Germinal center (tissue), 1 donor: Measurements from ENCODE around the gene ARHGEF25.
"Not testable (repeated sequence)": the region's sequence is repeated elsewhere in the genome, so short reads cannot be mapped to it uniquely, and the experiment has no call there.

Experiments
- DNase-seq: peaks from one replicate; pipeline ENCODE4 v3.0.0; 2012; ENCODE audit warnings: mixed read lengths, low spot score

ARHGEF25 gene

GRCh38 chr12:57638096-57638495, 26.9 kb downstream of the ARHGEF25 start:
- DNase-seq, result no peak

GRCh38 chr12:57640175-57641042, 29.2 kb downstream of the ARHGEF25 start:
- no peak for DNase-seq

- DNase-seq, result no peak
Measured at GRCh38 chr12:57641699-57642442, 30.6 kb downstream of the ARHGEF25 start.

GRCh38 chr12:57645990-57646658, 34.9 kb downstream of the ARHGEF25 start:
- not testable (repeated sequence) for DNase-seq

GRCh38 chr12:57646659-57647049, 35.4 kb downstream of the ARHGEF25 start:
- DNase-seq, result not testable (repeated sequence)

- DNase-seq, result no peak
Measured at GRCh38 chr12:57654042-57654441, 42.8 kb downstream of the ARHGEF25 start.

GRCh38 chr12:57655541-57656240, 44.5 kb downstream of the ARHGEF25 start:
- DNase-seq, result no peak

GRCh38 chr12:57656408-57656807, 45.2 kb downstream of the ARHGEF25 start:
- DNase-seq, result not testable (repeated sequence)

GRCh38 chr12:57657744-57658143, 46.5 kb downstream of the ARHGEF25 start:
- DNase-seq, result no peak

GRCh38 chr12:57658890-57659289, 47.7 kb downstream of the ARHGEF25 start:
- no peak for DNase-seq

- DNase-seq, result no peak
Measured at GRCh38 chr12:57661376-57661775, 50.1 kb downstream of the ARHGEF25 start.

GRCh38 chr12:57665066-57665820, 54.0 kb downstream of the ARHGEF25 start:
- not testable (repeated sequence) for DNase-seq
